ENCODE results near the gene STIM2. TPM values are rescaled to one million over a fixed set of nuclear protein-coding genes. Genes with fewer than 3 reads are reported as not detected.

STIM2 gene
- polyA plus RNA-seq, 1 donor (not counting 4 experiments of a cell fraction or from before 2014, with no cell fraction given) = 20.7 TPM

DNA sequence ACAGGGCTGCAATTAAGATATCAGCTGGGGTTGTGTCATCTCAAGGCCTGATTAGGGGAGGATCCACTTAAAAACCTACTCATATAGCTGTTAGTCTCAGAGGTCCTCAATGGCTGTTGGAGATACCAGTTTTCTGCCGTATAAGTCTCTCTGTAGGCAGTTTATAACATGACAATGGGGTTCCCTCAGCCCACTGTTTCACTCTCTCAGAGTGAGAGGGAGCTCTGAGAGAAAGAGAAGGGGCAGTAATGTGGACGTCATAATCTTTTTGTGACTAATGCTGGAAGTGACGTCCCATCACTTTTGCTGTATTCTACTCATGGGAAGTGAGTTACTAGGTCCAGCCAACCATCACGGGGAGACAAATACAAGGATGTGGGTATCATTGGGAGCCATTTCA, 70.3 kb downstream of the STIM2 start:
- H3K9me3 ChIP-seq (ENCODE audit: control insufficient read depth, low read depth, low read length) = no peaks in the 10 kb centered on the region
- no peak overlapping the region for H3K4me2 ChIP-seq (ENCODE audit: control insufficient read depth, extremely low read depth, insufficient read depth, low read depth, low read length)
- no peaks in the 10 kb centered on the region for H4K20me1 ChIP-seq (ENCODE audit: control insufficient read depth, extremely low read depth, insufficient read depth, low read length)
- no peaks in the 10 kb centered on the region for H3K4me1 ChIP-seq (ENCODE audit: control insufficient read depth, extremely low read depth, insufficient read depth, low read length)
- no peaks in the 10 kb centered on the region for H3K36me3 ChIP-seq (ENCODE audit: control insufficient read depth in 2 of 2, extremely low read depth in 1 of 2, insufficient read depth in 2 of 2, low read length in 2 of 2)
- no peaks in the 10 kb centered on the region for H3K27me3 ChIP-seq (ENCODE audit: control insufficient read depth, extremely low read depth, insufficient read depth, low read length)
- TF ChIP-seq CTCF (optimal IDR thresholded peaks at IDR 0.05 in 1 of 3, IDR thresholded peaks at IDR 0.05 in 1 of 3, conservative IDR thresholded peaks at IDR 0.05 in 1 of 3; ENCODE audit: extremely low read depth in 1 of 3, insufficient read depth in 2 of 3, low read length in 3 of 3) = no peak
- no peak for TF ChIP-seq EZH2 (IDR thresholded peaks at IDR 0.05; ENCODE audit: low read length)
- H2AFZ ChIP-seq (ENCODE audit: control insufficient read depth, low read length) = no peak overlapping the region
- H3K4me3 ChIP-seq (ENCODE audit: control insufficient read depth in 2 of 3, extremely low read depth in 1 of 3, insufficient read depth in 2 of 3, low read depth in 1 of 3, low read length in 3 of 3) = no peak overlapping the region
- no peaks in the 10 kb centered on the region for H3K9me1 ChIP-seq (ENCODE audit: control insufficient read depth, extremely low read depth, insufficient read depth, low read length)
- DNase-seq (ENCODE audit: low read depth, low spot score) (no peak), FAIRE-seq (no peak)
- no peak overlapping the region for H3K27ac ChIP-seq (ENCODE audit: control insufficient read depth, insufficient read depth, low read length)
- H3K79me2 ChIP-seq (ENCODE audit: control insufficient read depth, insufficient read depth, low read length) = no peaks in the 10 kb centered on the region
- dilution Hi-C loops (cut with MboI; ENCODE audit: extremely low pct_ligation_motif_present, low sequenced_read_pairs) = no loop called here
- H3K9ac ChIP-seq (ENCODE audit: control insufficient read depth, extremely low read depth, insufficient read depth, low read length) = no peak overlapping the region

DNA sequence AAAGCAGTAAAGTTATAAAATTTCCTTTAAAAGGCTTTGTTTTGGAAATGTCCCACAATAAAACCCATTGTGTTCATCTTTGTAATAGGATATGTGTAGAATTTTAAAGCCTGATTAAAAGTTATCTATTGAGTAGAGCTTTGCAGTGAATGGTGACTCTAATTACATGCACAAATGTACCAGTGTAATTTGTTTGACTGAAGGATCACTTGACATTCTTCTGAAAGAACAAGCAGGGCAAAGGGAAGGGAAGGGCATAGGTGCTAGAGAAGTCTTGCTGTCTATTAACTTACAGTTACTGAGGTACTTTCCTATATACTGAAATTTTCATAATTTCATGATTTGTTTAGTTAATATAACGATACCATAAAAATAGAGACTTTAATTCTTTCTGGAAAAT, 70.8 kb downstream of the STIM2 start:
- Histone ChIP-seq H3K79me2 (ENCODE audit: control insufficient read depth, insufficient read depth, low read length) (no peaks in the 10 kb centered on the region), H4K20me1 (ENCODE audit: control insufficient read depth, extremely low read depth, insufficient read depth, low read length) (no peaks in the 10 kb centered on the region), H3K9ac (ENCODE audit: control insufficient read depth, extremely low read depth, insufficient read depth, low read length) (no peak overlapping the region), H3K9me1 (ENCODE audit: control insufficient read depth, extremely low read depth, insufficient read depth, low read length) (no peaks in the 10 kb centered on the region), H3K27ac (ENCODE audit: control insufficient read depth, insufficient read depth, low read length) (no peak overlapping the region), H2AFZ (ENCODE audit: control insufficient read depth, low read length) (no peak overlapping the region), H3K4me3 (ENCODE audit: control insufficient read depth in 2 of 3, extremely low read depth in 1 of 3, insufficient read depth in 2 of 3, low read depth in 1 of 3, low read length in 3 of 3) (no peak overlapping the region), H3K9me3 (ENCODE audit: control insufficient read depth, low read depth, low read length) (no peaks in the 10 kb centered on the region), H3K36me3 (ENCODE audit: control insufficient read depth in 2 of 2, extremely low read depth in 1 of 2, insufficient read depth in 2 of 2, low read length in 2 of 2) (no peaks in the 10 kb centered on the region), H3K4me1 (ENCODE audit: control insufficient read depth, extremely low read depth, insufficient read depth, low read length) (no peaks in the 10 kb centered on the region), H3K27me3 (ENCODE audit: control insufficient read depth, extremely low read depth, insufficient read depth, low read length) (no peaks in the 10 kb centered on the region), H3K4me2 (ENCODE audit: control insufficient read depth, extremely low read depth, insufficient read depth, low read depth, low read length) (no peak overlapping the region)
- FAIRE-seq (no peak), DNase-seq (ENCODE audit: low read depth, low spot score) (no peak)
- dilution Hi-C loops (cut with MboI; ENCODE audit: extremely low pct_ligation_motif_present, low sequenced_read_pairs) = no loop called here
- TF ChIP-seq EZH2 (IDR thresholded peaks at IDR 0.05; ENCODE audit: low read length) (no peak), CTCF (optimal IDR thresholded peaks at IDR 0.05 in 1 of 3, IDR thresholded peaks at IDR 0.05 in 1 of 3, conservative IDR thresholded peaks at IDR 0.05 in 1 of 3; ENCODE audit: extremely low read depth in 1 of 3, insufficient read depth in 2 of 3, low read length in 3 of 3) (no peak)

Data from keratinocyte (primary cell).